Fibroblast of lung (primary cell): ENCODE data around the gene MACROD2.

Experiments used
- CTCF ChIP-seq, 2 donors: IDR thresholded peaks in 1 of 2; conservative IDR thresholded peaks in 1 of 2; 1 replicate in 1 of 2; 2 replicates in 1 of 2; pipeline ENCODE4 v1.5.1; 2011 to 2012; ENCODE audit warnings: low read length in 2 of 2, control low read depth in 1 of 2, inconsistent platforms in 1 of 2, low read depth in 1 of 2, mild to moderate bottlenecking in 1 of 2
- EZH2 ChIP-seq: IDR thresholded peaks from 2 replicates; pipeline ENCODE4 v1.5.1; 2012; ENCODE audit warnings: low read length, control low read depth, mild to moderate bottlenecking; ENCODE audit errors: missing control alignments

- TF ChIP-seq EZH2 (no peak), CTCF (conservative IDR thresholded peaks at IDR 0.05 in 1 of 2, IDR thresholded peaks at IDR 0.05 in 1 of 2; ENCODE audit: low read depth in 1 of 2, low read length in 2 of 2) (no peak)
Observed at GRCh38 chr20:14757728-14758127, 762.4 kb downstream of the MACROD2 start.
